NCI-H1694 (cell line): ENCODE results near the gene PIGM.

ENCODE experiments used
- DNase-seq: peaks from one replicate; lab custom pipeline; 2025; lab: John Stamatoyannopoulos, UW

The PIGM gene

DNA sequence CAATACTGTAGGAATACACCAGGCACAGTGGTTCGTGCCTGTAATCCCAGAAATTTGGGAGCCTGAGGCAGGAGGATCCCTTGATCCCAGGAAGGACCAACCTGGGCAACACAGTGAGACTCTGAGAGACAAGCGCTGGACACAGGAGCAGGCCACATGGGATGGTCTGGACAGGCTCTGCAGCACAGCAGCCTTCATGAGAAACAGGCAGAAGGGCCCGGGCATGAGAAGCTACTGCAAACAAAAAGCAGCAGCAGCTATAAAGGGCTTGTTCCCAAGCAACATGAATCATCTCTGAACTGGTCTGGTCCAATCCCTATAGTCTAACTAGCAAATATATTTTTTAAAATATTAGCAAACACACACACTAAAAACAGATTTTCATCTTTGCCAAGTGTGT lies 42.2 kb downstream of the PIGM start:
- DNase-seq: no peak

DNA sequence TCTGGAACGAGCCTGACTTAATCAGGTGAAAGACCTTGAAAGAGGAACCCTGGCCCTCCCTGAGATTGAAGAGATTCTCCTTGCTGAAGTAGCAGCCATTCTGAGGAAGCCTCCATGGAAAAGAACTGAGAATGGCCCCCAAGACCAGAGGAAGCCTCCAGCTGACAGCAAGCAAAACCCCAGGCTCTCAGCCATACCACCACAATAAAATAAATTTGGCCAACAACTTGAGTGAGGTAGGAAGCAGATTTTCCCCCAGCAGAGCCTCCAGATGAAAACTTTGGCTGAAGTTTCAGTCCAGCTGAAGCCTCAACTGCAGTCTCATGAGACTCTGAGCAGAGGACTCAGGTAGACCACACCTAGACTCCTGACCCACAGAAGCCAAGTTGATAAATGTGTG lies 43.8 kb downstream of the PIGM start:
- DNase-seq: no peak

DNA sequence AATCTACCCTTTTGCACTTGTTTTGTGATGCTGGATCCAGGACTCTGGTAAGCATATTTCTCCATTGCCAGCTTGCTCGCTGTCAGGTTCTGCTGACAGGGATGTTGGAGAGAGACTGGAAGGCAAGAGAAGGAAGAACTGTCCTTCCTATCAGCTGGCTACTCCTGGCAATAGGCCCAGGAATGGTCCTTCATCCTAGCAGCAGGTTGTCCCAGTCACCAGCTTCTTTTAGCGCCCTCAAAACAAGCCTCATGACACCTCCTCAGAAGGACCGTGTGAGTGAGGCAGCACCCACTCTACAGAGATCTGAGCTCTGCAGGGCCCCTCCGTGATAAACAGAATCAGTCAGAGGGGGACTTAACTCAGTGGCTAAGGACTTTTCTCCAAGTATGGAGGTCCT lies 44.6 kb downstream of the PIGM start:
- DNase-seq: no peak

DNA sequence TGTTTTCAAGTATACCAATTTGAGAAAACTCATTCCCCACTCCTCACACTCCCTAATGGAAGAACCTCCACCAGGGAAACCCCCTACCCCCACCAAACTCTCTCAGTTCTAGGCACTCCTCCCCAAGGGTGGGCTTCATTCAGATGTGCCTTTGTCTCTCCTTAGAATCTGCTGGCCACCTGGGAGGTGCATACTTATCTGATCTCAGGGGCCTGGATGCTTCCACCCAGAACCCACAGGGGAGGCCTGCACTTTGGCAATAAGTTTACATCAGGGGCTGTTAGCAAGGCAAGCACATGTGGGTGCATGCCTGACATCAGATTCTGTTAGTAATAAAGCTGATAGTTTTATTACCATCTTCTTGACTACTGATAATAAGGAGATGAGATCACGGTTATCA lies 45.3 kb downstream of the PIGM start:
- DNase-seq: no peak

DNA sequence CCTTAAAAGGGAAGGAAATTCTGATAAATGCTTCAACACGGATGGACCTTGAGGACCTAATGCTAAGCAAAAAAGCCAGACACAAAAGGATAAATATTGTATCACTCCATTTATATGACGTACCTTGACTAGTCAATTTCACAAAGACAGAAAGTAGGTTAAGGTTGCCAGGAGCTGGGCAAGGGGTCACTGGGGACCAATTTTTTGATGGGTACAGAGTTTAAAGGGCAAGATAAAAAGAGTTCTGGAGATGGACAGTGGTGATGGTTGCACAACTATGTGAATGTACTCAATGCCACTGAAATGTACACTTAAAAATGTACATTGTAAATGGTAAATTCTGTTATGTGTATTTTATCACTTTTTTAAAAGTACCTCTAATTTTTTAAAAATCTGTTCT lies 45.7 kb downstream of the PIGM start:
- DNase-seq: no peak

DNA sequence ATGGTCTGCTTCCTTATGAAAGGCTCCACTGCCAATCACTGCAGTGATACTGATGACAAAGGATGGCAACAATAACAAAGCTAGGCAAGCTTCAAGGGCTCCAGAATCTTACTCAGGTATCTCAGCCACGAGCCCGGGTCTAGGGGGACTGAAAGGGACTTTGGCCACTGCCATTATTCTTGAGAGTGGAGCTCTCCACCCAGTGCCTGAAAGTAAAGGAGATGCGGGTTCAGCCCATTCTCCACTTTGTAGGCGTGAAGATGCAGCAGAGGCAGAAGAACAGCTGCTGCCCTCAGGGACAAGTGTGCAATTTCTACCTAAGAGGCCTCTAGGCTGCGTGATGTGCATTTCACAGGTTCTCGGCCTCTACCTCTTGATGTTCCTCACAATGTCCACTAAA lies 46.3 kb downstream of the PIGM start:
- DNase-seq: no peak

DNA sequence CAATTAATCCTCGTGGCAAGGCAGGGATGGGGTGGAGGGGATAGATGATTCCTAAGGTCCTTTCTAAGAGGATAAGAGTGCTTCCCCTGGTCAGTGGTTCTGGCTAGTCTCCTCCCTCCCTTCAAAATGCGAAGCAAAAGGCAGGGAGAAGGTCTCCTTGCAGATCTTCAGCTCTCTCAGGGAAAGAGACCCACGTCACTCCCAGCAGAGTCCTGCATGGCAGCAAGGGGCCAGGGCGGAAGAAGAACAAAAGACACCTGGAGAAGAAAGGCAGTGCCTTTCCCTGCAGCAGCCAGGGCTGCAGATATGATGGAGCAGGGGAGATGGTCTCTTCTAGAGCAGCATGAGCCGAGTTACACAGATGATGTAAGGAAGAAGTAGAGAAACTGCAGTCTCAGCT lies 48.1 kb downstream of the PIGM start:
- DNase-seq: no peak

DNA sequence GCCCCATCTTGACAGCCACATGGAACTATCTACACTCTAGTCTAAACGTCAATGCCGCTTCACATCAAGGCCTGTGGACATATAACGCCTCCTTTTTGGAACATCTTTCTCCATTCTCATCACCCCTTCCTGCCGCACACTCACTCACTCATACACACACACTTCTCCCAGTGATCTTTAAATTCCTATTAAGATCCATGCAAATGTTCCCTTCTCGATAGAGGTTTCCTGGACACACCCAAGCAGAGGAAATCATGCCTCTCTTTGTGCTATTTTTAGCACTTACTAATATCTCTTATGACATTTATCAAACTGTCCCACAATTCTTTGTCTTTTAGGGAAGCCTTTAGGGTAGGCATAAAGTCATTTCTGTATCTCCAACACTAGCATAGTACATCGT lies 49.5 kb downstream of the PIGM start:
- no peak for DNase-seq

DNA sequence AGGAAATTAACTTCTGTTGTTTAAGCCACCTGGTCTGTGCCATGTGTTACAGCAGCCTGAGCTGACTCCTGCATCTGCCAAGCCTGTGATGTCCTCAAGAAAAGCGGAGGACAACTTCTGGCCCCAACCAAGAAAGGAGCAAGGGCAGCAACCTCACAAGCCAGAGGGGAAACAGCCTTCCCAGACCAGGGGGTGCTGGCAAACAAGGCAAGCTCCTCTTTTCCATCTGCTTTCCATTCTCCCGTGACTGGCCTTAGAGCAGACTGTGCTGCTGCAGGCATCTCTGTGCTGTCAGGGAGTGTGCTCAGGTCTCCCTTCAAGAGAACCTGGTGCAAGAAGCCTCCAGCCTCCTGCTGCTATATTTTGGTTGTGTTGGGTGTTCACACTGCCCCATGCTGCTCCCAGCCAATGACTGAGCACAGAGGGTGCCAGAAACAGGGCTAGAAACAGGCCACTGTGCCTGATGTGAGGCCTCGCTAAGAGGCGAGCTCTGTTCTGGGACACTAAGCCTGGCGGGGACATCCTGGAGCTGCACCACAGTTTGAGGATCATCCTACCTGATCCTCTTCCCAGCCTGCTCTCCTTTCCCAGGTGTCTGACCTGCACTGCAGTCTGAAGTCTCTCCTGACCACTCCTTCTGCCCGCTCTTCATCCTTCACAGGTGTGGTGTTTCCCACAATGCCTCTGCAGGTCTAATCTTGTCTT lies 50.3 kb downstream of the PIGM start:
- no peak for DNase-seq

DNA sequence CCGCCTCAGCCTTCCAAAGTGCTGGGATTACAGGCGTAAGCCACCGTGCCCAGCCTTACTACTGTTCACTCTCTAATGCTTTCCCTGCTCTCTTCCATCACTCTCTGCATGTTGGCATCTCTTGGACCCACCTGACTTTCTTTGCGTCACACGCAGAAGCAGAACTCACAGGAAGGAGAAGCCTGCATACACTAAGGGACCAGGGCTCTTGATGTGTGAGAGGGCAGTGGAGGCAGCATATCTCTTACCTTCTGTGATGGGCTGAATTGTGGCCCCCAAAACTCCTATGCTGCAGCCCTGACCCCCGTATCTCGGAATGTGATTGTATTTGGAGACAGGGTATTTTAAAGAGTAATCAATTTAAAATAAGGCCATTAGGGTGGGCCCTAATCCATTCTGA lies 51.0 kb downstream of the PIGM start:
- no peak for DNase-seq

DNA sequence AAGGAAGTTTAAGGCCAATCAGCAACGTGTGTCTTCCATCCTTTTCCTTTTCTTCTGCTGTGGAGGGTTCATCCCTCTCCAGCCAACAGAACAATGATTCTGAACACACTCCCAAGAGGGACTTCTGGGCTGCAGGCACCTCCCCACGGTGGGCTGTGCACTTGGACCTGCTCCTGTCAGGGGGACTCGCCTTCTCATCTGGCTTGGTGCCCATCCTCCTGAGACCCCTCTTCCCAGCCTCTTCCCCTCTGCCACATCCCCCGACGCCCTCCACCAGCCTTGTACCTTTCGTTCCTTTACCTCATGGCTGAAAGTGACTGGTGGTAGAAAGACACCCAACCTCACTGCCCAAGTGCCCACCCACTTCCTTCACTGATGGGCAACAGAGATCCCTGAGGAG lies 51.7 kb downstream of the PIGM start:
- no peak for DNase-seq

DNA sequence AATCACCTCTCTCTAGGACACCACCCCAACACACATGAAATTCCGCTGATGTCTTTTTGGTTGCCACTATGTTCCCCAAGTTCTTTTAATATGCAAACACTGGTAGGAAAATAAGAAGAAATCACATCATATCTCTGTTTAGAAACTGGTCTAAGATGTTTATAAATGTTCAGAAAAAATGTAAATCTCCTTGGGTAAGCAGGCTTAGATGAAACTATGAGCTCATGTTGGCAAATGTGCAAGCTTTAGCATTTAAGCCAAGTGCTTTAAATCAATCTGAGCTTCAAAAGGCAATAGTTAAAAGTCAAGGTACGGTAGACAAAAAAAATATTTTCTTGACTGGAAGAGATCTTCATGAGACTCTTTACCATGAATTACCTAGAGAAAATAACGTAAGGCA lies 52.5 kb downstream of the PIGM start:
- no peak for DNase-seq

DNA sequence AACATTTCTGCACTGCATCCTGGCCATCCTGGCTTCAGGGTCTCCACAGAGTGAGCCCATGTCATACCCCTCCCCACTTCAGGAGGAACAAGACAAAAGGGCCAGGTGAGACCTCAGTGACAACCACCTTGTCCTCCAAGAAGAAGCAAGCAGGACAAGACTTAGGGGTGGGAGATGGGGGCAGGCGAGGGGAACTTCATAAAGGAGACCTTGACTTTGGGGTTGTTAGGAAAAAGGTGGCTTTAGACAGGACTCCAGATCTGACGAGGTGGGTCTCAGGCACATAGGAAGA lies 53.7 kb downstream of the PIGM start:
- no peak for DNase-seq

DNA sequence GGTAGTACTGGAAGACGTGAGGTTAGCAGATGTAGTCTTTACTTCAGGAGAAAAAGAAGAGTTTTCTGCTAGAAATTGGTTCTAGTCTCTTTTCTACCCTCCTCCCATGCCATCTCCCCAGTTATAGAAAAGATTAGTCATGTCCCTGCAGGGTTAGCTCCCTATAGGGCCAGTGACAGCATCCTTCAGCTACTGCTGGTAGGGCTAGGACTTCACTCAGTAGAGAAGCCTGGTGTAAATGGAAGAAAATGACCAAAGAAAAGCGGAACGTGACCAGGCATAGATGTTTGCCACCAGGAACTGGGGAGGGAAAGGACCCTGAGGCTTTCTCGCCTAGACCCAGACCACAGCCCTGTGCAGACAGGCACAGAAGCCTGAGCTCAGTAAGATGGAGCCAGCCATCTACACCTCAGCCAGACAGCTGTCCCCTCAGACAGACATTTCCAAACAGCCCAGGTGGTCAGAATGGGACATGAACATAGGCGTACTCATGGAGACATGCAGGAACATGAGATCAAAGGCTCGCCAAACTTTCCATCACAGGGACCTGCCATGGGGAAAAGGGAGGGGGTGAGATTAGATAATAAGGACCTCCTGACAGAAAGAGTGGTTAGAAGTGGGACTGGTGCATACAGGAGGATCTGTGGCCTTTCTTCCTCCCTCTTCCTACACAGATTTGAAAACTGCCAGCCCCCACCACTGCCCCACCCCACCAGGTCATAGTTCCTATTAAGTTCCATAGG lies 54.3 kb downstream of the PIGM start:
- no peak for DNase-seq
